Measurements from ENCODE around the gene COL7A1.

DNA sequence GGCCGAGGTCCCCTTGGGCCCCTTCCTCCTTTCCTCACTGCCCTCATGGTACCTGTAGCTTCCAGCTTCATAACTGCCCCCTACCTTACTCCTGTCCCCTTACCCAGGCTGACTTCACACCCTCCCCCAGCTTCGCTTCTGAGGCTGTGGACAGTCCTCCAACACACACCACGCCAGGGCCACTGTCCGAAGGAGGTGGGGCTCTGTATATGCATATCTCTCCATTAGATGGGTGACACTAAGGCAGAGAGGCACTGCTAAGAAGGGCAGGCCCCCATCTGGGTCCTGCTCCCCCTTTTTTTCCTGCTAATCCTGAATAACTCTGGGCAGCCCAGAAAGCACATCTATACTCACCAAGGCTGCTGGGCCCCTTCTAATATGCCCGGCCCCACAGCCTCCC, 1.0 kb upstream of the COL7A1 start:
- TF ChIP-seq CTCF (conservative IDR thresholded peaks at IDR 0.05 in 1 of 2, IDR thresholded peaks at IDR 0.05 in 1 of 2; ENCODE audit: extremely low read depth in 1 of 2, insufficient read depth in 1 of 2, low read depth in 1 of 2, low read length in 2 of 2) (no peak), EZH2 (IDR thresholded peaks at IDR 0.05; ENCODE audit: borderline replicate concordance, low read length) (no peak)

Measured in mammary epithelial cell (primary cell).